Measurements from ENCODE around the gene ZNG1A.
"Not testable (repeated sequence)": the region's sequence is repeated elsewhere in the genome, so short reads cannot be mapped to it uniquely, and the experiment has no call there.

The ZNG1A gene

GRCh38 chr9:178140-178825, 573 bp downstream of the ZNG1A start:
- peak; percentile 10 for DNase-seq (ENCODE audit: low spot score)

GRCh38 chr9:169757-170156, 9.1 kb downstream of the ZNG1A start:
- DNase-seq (ENCODE audit: low spot score), result not testable (repeated sequence)

DNA sequence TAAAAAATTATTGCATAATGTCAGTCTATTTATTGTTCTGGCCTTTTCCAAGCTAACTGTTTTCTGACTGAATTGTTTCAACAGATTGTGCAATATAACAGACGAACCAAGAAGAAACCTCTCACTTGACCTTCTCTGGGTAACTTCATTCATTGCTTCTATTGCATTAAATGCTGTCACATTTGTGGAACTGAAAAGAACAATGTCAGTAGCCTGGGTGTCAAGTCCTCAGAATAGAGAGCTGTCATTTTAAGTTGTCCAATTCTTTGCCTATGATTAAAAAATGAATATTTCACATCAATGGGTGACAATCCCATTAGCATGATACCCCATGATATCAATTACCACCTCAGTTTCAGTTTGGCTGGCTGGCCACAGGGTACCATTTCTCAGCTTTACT, 19.0 kb downstream of the ZNG1A start:
- DNase-seq (ENCODE audit: low spot score), result not testable (repeated sequence)

GRCh38 chr9:151173-151572, 27.7 kb downstream of the ZNG1A start:
- DNase-seq (ENCODE audit: low spot score), result not testable (repeated sequence)

DNA sequence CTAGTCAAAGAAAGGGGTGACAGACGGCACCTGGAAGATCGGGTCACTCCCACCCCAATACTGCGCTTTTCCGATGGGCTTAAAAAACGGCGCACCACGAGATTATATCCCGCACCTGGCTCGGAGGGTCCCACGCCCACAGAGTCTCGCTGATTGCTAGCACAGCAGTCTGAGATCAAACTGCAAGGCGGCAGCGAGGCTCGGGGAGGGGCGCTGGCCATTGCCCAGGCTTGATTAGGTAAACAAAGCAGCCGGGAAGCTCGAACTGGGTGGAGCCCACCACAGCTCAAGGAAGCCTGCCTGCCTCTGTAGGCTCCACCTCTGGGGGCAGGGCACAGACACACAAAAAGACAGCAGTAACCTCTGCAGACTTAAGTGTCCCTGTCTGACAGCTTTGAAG, 39.0 kb downstream of the ZNG1A start:
- not testable (repeated sequence) for DNase-seq (ENCODE audit: low spot score)

GRCh38 chr9:117995-118467, 60.8 kb downstream of the ZNG1A start, which contains the start of gene FOXD4:
Gene FOXD4 (minus strand): TSS chr9:118417. CDS start chr9:118119, 298 bp downstream.
- not testable (repeated sequence) for DNase-seq (ENCODE audit: low spot score)

DNA sequence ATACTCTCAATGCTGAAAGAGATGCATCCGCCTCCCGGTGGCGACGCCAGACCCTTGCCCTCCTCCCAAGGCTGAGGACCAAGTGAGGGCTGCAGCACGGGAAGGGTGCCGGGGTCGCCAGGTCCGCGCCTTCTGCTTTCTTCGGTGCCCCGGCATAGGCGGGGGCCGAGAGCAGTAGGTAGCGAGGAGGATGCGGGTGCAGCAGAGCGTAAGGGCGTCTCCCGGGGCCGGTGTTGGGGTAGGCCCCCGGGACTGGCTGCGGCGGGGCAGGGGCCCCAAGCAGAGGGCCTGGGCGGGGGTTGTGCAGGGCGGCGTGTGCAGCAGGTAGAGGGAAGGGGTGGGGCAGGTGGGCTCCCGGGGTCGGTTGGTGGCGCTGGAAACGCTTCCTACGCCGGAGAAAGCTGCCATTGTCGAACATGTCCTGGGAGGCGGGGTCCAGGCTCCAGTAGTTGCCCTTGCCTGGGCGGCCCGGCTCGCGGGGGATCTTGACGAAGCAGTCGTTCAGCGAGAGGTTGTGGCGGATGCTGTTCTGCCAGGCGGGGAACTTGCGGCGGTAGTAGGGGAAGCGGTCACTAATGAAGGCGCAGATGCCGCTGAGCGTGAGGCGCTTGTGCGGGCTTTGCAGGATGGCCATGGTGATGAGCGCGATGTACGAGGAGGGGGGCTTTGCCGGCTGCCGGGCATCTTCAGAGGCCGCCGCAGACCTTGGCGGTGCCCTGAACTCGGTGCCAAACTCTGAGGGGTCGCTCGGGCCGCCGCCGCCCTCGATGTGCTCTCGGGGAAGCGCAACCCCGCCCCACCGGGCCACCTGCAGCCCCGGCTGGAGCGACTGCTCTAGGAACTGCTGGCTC, 61.5 kb downstream of the ZNG1A start:
- DNase-seq (ENCODE audit: low spot score), result not testable (repeated sequence)

DNA sequence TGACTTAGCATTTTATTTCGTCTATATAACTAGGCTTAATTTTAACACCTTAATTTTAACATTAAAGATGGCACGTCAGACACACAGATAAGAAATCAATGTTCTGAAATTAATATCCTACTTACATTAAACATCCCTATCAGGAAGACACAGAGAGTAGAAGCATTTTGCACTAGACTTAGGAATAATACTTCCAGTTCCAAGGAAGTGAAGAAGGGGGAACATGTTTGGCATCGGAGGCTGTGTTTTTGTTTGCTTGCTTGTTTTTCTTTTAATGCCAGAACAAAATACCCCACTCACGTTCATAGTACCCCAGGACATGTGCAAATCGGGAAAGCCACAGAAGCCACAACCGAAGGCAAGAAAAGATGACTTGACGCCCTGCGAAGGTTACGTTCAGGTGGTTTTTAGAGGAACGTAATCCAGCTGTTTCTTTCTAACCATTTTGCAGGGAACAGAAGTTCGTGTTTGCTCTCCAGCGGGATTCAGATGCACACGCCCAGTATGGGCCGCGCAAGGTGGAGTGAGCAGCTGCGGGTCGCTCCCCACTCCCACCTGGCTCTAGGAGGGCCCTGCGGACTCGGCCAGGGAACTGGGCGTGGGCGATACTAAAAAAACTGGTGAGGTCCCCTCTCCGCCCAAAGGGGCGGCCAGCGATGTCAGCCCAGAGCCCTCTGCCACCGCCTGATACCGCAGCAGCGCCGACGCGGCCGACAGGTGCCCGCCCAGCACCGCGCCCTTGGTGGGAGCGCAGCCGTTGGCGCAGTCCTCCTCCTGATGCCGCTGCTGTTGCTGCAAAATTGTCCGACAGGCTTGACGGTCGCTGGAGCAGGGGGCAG, 62.4 kb downstream of the ZNG1A start:
- DNase-seq (ENCODE audit: low spot score), result peak; percentile 67

GRCh38 chr9:115118-115451, 63.8 kb downstream of the ZNG1A start:
- DNase-seq (ENCODE audit: low spot score), result not testable (repeated sequence)

DNA sequence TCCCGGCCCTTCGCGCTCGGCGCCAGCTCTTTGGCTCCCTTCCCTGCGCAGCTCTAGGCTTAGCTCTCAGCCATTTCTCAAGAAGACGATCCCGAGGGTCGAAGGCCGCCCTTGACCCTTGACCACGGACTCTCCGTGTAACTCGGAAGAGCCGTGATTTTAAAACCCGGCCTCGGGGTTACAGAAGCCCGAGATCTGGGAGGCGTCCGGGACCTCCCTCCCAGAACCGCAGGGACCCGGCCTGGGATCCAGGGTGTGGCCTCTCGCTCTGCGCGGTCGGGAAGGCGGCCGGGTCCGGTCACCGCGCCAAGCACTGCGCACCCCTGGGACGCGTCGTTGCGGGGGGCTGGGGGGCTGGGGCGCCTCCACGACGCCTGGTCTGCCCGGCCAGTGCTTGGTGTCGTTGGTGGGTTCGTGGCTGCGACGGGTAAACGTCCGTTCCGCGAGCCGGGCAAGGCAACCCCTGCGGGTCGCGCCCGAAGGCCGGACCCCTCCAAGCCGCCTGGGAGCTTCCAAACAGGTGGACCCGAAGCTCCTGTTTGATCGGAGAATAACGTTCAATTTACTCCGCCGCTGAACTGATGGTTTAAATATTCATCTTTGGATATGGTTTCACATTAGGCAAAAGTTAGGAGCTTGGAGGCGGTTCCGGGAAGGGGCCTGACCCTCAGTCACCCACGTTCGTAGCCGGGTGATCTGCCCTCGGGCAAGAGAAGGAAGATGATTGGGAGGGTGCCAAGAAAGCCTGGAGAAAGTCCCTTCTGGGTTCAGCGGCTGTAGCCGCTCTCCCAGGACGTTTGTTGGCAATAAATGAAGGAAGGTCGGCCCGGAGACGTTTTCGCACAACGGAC, 64.4 kb downstream of the ZNG1A start:
- DNase-seq (ENCODE audit: low spot score), result peak; percentile 12

GRCh38 chr9:113468-114266, 65.2 kb downstream of the ZNG1A start:
- not testable (repeated sequence) for DNase-seq (ENCODE audit: low spot score)

- not testable (repeated sequence) for DNase-seq (ENCODE audit: low spot score)
These were observed 66.0 kb downstream of the ZNG1A start for GRCh38 chr9:112589-113467.

DNA sequence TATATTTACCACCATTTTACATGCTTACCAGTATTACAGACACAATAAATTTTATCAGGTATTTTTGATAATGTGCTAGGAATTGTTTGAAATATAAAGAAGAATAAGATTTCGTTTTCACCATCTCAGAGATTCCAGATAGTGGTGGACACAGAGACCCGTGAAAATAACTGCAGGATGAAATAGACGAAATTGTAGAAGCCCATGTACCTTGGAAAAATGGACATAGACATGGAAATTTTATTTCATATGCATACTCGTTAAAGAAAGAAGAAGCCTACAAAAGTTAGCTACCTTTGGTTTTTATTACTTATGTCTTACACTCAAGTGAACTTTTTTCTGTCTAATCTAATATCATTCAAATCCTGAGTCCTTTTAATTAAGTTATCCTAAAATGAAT, 68.2 kb downstream of the ZNG1A start:
- not testable (repeated sequence) for DNase-seq (ENCODE audit: low spot score)

DNA sequence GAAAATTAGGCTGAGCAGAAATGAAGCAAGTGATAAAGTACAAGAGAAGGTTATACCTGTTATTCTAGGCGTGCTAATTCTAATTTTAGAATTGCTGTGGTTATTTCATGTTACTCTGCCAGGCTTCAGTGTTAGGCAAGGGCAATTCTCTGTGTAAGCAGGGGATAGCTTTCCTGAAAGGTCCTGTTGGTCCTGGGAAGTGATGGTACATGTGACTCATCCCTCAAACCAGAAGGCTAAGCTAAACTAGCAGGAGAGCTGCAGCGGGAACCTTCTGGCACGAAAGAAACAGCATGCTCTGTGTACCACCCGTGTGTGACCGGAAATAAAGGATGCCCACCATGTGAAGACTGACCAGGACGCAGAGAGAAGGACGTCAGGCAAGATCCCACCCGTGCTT, 69.3 kb downstream of the ZNG1A start:
- not testable (repeated sequence) for DNase-seq (ENCODE audit: low spot score)

DNA sequence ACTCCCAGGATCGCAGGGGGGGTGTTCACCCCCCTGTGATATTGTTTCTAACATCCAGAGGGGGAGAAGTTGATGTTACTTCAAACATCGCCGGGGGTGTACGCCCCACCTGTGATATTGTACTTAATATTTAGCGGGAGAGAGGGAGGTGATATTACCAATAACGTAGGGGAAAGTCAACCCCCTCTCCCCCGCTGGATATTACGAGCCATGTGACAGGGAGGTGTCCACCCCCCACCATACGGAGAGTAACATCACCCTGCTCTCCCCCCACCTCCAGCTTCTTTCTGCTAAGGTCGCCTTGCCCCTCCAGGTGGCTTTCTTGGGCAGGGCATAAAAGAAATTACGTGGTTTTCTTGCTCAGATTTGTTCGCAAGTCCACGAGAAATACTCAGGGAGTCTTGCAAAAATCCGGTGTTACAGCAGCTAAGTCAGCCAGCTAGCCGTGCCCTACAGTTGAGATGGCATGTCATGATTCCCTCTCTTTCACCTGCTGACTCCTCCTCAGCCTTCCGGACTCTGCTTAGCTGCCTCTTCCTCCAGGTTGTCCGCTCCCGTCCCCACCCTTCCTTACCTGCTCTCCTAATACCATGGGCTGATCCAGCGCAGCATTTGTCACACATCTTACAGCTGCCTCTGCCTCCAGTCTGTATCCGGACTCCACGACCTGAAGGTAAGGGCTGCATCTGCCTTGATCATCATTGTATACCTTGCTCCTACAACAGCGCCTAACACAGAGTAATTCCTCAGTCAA, 69.9 kb downstream of the ZNG1A start:
- DNase-seq (ENCODE audit: low spot score), result not testable (repeated sequence)

GRCh38 chr9:105991-106390, 72.9 kb downstream of the ZNG1A start:
- DNase-seq (ENCODE audit: low spot score), result not testable (repeated sequence)

DNA sequence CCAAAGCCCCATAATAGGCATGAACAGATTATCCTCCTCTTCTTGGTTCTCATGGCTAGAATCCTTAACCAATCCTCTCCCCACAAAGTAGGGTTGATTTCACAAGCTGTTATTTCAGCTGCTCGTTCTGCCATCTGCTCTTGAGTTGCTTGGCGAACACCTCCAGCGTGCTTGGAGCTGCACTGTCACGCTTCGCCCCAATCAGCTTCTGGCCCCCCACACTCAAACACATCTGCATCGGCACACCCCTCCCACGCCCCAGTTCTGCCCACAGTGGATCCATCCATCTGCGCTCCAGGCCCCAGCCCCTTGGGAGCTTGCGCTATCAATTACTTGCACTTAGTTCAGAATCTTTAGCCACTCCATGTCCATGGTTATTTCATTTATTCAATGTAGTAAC, 78.4 kb downstream of the ZNG1A start:
- DNase-seq (ENCODE audit: low spot score), result not testable (repeated sequence)

DNA sequence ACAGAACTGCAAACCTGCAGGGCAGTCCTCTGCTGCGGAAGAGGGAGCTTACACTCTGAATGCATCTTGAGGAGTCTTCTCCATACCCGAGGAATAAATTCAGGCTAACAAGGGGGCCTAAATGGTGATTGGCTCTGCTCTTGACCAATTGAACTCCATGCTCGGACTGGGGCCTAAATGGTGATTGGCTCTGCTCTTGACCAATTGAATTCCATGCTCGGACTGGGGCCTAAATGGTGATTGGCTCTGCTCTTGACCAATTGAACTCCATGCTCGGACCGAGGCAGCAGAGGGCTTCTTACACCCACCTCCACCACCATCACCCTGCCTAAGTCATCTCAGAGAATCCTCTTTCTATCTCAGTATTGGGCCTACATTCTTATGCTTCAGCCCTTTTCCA, 79.0 kb downstream of the ZNG1A start:
- DNase-seq (ENCODE audit: low spot score), result not testable (repeated sequence)

GRCh38 chr9:98775-99174, 80.1 kb downstream of the ZNG1A start:
- DNase-seq (ENCODE audit: low spot score), result not testable (repeated sequence)
